Measurements from ENCODE around the gene CLMN.

The CLMN gene

DNA sequence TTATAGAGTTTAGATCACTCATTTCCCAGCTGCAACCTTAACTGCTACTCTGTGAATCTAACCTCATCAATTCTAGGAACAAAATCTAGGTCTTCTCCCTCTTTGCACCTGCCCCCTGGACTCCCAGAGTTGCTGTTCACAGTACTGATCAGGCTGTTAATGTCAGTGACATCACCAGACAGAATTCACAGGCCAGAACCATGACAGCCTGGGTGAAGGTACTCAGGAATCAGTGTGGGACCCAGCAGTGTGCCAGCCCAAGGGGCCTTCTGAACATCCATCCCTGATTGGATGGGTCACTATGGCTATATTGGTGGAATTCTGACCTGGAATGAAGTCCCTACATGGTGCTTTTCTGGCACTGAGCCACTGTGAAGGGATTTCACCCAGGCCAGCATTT is 72.8 kb downstream of the CLMN start:
- DNase-seq (ENCODE audit: insufficient read length, low spot score) (no peak), FAIRE-seq (no peak)

DNA sequence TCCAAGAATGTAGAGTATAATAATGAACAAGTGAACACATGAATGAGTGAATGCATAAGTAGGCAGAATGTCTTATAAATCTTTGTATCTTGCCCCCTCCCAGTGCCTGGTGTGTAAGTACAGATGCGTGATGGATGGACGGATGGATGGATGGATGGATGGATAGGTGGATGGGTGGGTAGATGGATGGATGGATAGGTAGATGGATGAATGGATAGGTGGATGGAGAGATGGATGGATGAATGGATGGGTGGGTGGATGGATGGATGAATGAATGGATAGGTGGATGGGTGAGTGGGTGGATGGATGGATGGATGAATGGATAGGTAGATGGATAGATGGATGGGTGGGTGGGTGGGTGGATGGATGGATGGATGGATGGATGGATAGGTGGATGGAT is 74.4 kb downstream of the CLMN start:
- DNase-seq (ENCODE audit: insufficient read length, low spot score) (no peak), FAIRE-seq (peak; percentile 26)

DNA sequence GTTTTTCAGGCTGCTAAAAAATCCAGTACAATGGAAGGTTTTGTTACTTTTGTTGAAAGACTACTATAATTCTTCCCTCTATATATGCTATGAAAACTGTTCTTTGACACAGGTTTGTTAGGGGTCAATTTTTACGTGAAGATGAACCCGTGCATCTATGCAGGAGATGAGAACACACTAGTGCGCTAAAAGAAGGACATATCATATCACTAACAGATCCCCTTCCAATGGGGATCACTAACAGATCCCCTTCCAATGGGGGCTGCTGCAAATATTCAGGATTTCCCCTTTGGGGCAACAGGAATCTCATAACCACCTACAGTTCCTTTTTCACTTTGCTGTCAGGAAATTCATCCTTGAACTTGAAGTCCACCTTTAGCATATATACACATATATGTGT is 75.1 kb downstream of the CLMN start:
- no peak for DNase-seq (ENCODE audit: insufficient read length, low spot score)
- FAIRE-seq = no peak

DNA sequence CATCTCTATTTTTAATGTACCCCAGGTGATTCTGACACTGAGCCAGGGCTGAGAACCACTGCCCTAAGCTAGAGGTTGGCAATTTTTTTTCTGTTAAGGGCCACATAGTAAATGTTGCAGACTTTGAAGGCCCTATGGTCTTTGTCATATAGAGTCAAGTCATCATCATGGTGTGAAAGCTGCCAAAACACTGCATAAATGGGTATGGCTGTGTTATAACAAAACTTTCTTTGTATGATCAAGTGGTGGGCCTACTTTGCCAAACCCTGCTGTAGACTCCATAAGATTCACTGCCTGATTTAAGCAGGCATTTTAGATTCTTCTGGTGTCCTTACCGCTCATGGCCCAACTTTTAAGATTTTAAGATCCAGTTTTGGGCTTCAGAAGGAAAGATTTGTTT is 76.8 kb downstream of the CLMN start:
- FAIRE-seq (no peak), DNase-seq (ENCODE audit: insufficient read length, low spot score) (no peak)

DNA sequence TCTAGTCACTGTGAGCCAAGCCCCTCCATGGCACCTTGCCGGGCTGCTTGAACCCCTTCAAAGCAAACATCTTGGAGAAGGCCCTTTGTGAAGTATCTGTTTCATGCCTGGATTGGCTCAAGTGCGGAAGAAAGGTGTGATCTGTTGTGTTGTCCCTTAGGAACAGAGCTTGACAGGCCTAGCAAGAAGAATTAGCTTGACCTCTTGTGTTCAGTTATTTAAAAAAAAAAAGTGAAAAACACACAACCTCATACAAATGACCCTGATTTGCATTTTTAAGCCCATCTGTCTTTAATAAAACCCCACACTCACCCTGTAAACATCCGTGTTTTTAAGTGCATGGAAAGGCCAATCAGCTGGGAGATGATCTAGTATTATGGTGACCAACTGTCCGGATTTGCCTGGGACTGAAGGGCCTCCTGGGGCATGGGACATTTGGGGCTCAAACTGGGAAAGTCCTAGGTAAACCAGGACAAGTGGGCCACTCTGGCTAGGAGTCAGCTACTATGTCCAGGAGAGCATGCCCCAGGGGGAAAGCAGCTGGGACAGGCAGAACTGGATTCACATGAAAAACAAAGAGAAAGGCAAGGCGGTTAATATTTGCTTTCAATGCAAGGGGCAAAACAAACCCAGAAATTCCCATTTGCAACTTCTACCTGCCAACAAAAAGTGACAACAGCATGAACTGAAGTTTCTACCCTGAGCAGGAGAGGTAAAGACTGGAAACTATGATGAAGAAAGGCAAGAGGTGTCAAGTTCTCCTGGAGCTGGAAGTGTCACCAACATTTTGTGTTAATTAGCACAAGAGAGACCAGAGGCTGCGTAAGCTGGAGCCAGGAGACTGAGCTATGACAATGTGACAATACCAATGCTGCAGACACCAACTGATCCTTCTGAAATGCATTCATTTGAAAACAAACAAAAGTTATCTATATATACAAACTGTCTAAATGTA is 78.6 kb downstream of the CLMN start:
- DNase-seq (ENCODE audit: insufficient read length, low spot score) = no peak
- no peak for FAIRE-seq

DNA sequence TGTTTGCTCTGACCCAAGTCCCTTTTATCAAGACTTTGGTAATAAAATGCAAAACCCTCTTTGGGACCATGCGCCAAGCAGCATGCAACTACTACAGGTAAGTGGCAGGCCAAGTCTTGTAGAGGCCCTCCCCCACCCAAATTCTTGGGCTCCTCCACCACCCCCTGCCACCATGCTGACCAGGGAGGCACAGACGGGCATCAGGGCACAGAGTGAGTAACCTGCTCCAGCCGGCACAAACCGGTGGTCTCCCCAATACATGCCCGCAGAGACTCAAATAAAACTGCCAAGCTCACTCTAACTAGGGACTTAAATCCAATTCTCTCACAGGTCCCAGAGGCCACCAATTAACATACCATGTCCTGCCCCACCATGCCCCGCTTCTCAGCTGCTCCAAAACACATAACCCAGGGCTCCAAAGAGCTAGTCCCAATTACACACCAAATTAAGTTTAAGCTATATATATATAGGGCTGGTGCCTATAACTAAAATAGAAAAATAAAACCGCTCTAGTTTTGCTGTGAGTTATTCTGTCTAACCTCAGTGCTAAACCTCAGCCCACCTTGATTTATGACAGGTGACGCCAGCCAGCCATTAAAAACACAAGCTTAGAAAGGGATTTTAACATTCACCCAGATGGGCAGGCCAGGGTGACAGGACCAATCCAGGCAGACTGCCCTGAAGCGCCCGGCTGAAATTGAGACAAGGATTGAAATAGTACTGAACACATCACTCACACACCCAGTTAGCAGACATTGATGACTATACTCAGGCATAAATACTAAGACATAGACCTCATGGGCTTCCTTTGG is 81.0 kb downstream of the CLMN start:
- FAIRE-seq (no peak), DNase-seq (ENCODE audit: insufficient read length, low spot score) (no peak)

DNA sequence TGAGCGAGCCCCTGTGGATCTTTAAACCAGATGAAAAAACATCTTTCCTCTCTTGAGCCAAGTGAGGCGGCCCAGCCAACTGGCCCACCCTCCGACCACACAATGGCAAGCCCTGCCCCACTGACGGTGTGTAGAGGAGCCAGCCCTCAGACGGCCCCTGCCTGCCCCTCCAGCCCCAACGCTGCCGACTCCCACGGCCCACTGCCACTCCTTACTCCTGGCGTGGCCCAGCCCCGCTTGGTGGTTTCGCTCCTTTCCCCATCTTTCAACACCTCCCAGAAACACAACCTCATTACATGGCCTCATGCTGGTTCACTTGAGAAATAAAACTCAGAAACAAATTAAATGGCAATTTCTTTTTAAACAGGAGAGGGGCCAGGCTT is 81.8 kb downstream of the CLMN start:
- FAIRE-seq (no peak), DNase-seq (ENCODE audit: insufficient read length, low spot score) (no peak)

DNA sequence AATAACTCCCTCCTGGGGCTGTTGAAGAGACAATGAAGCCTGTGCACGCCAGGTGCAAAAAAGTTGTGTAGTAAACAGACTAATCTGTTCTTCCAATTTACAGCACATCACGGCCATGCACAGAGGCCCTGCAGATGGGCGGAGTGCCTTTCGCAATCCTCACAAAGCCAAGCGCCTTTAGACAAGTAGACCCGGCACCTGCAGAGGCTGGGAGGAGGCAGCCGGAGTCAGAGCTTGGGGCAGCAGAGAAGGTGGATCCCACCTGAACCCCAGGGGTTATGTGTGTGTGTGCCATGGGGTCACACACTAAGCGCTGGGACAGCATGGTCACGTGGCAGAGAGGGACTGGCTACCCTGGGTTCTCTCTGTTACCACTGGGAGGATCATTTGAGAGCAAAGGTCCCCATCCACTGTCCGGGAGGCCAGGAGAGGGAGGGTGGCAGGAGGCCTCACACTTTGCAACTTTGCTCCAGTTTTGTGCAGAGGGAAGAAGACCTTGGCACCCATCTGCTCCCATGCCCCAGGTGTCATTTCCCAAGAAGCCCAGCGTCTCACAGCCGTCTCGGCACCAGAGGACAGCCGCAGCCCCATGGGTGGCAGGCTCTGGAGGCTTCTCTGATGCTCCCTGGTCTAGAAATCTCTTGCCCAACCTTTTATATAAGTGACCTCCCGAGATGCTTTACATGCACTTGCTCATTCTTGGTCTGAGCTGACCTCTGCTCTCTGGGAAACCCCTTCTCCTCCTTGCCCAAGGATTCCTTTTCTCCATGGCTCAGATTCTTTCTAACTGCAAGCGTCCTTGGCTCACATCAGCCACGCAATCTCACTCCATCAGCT is 82.4 kb downstream of the CLMN start:
- DNase-seq (ENCODE audit: insufficient read length, low spot score) = no peak
- no peak for FAIRE-seq

DNA sequence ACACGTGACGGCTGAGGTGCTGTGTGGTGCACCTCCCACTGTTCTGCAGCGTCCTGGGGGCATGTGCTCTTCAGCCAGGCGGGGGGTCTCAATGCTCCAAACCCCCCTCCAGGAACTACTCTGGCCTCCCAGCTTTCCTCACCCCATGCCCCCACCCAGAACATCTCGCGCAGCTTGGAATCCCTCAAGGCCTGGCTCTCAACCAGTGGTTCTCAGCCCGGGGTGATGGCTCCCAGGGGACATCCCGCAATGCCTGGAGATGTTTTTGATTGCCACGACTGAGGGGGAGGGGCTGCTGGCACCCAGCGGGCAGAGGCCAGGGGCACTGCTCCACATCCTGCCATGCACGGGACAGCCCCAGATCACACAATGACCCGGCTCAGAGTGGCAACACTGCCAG is 83.5 kb downstream of the CLMN start:
- DNase-seq (ENCODE audit: insufficient read length, low spot score) (no peak), FAIRE-seq (no peak)

DNA sequence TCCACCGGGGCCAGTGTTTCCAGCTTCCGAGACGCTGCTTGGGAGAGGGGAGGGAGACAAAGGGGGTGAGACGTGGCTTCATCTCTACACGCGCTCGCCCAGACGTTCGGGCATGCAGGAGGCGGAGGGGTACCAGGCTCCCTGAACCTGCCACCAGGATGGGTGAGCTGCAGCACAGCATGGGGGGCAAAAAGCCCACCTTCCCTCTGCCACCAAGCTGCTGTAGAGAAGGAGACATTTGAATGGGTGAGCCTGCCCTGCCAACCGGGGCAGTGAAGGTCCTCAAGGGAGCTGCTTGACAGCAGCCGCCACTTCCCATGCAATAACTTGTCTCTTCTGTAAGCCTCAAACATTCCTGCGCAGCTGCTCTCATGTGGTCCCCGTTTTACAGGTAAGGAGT is 83.9 kb downstream of the CLMN start:
- FAIRE-seq (no peak), DNase-seq (ENCODE audit: insufficient read length, low spot score) (no peak)

DNA sequence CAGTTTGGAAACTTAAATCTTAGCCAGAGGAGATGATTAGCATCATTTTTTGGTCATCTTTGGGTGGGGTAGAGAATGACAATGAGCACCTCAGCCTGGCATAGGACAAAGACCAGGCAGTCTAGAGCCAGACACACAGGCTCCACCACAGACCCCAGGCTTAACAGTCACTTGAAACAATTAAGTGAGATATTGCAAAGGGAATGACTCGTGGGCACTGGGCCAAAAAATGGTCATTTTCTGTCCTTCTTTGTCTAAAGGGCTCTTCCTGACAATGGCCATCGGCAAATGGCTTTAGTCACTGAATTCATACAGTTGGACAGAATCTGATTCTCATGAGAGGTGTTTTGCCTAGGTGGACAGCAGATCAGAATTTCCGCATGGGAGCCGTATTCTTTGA is 84.4 kb downstream of the CLMN start:
- FAIRE-seq (no peak), DNase-seq (ENCODE audit: insufficient read length, low spot score) (no peak)

DNA sequence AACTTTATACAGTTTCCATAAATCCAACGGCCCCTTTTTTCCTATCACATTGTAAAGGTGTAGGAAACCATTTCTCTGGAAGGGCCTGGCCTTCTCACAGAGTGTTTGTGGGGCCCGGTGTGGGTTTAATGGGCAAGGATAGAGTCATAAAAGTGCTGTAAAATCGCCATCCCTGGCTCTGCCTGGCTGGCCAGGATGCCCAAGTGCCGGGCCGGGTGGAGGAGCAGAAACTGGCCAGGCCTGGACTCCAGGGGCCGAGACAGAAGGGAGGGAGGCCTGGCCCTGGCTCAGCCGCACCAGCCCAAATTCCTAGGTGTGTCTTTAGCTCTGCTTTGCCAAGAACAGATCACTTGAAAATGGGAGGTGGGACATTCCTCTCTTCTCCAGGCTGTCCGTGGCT is 85.3 kb downstream of the CLMN start:
- no peak for DNase-seq (ENCODE audit: insufficient read length, low spot score)
- FAIRE-seq = no peak

DNA sequence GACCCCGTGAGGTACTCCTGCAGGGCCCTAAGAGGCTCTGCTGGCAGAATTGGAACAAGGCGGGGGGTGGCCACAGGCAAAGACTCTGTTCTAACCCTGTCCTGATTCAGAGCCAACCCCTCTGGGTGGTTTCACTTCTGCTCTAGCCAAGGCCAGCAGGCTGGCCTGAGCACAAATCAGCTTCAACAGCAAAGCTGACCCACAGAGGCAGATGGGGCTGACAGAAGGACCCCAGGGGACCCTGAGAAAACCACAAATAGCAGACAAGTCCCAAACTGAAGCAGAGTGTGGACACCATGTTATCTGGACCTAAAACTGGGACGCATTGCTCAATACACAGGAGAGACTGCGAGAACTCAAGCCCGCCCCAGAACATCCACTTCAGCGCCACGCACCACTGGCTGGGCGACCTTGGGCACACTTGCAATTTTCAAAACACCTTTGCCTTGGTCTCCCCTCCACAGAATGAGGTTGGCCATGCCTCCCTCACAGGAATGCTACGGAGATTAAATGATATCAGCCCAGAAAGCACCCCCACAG is 85.9 kb downstream of the CLMN start:
- no peak for FAIRE-seq
- no peak for DNase-seq (ENCODE audit: insufficient read length, low spot score)

DNA sequence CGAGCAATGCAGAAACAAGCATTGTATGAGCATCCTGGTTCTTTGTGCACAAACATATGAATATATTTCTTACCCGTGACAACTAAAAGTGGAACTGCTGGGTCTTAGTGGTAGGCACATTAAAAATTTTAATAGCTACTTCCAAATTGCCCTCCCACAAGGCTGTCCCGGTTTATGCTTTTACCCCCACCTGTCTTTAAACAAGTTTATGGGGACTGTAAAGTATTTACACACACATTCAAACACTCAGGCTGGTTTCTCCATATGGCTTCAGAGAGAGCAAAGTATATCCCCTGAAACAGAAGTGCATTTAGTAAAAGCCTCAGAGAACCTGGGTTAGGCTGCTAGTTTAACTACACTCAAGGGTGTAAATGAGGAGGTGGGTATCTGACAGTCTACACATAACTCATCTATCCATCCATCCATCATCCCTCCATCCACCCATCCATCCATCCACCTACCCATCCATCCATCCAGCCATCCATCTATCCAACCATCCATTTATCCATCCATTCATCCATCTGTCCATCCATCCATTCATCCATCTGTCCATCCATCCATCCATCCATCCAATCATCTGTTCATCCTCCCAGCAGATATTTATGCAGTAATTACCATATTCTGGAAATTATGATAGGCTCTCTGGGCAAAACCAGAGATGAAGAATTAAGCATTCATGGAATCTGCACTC is 86.7 kb downstream of the CLMN start:
- FAIRE-seq = peak; percentile 44
- no peak for DNase-seq (ENCODE audit: insufficient read length, low spot score)

DNA sequence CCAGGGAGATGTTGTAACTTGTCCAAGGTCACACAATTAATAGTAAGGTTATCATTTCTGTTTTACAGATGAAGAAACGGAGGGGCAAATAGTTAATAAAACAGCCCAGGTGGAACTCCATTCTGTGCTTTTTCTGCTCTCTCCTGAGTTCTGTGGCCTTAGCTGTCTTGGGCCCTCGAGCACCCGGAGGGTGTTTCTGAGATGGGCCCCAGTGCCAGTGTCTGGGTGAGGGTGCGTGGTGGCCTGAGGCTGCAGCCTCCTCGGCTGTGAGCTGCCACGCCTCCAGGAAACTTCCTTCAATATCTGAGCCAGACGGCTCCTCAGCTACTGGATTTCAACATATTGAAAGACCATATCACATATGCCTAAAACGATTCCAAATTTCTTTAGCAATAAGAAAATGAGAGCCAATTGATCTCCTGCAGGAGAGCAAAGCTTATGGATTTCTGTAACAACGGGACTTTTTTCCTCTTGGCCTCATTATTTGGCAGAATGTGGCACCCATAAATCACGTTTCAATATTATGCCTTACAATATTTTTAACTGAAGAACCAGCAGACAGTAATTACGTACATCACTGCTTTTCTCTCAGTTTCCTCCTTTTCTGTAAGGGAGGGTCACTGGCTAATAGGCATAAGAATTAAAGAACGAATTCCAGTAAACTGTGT is 87.6 kb downstream of the CLMN start:
- FAIRE-seq (no peak), DNase-seq (ENCODE audit: insufficient read length, low spot score) (no peak)

DNA sequence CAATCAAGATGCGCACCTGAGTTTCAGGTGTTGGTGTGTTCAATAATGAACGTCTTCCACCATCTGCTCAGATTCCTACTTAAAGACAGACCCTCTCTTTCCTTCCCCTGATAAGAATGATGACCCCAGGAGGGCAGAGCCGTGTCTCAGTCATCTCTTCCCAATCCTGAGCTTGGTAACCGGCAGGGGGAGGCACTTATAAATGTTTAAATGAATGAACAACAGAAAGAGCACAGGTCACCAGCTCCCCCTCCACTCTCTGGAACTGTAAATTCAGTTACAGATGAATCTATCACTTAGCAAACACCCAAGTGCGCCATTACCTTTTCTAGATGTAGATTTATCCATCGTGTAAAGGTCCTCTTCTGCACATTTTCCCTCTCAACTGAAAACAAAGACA is 90.0 kb downstream of the CLMN start:
- DNase-seq (ENCODE audit: insufficient read length, low spot score) = no peak

DNA sequence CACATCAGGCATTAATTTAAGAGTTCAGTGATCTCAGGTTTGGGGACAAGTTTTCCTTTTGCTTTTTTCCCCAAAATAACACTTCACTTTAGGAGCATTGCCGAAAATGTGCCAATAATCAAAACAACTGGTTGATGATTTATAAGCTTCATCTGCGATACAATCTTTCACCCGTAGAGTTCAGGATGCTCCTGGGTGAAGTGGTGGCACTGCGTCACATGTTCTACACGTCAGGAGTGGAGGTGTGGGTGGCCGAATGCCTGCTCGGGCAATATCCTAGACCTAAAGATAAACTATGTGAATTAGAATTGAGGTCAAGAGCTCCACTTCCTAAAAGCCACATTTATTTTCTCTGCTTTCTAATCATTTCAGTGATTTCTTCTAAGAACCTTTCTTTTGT is 91.5 kb downstream of the CLMN start:
- no peak for DNase-seq (ENCODE audit: insufficient read length, low spot score)
- no peak for FAIRE-seq

More for the DNA sequence above, 90.0 kb downstream of the CLMN start:
- FAIRE-seq = no peak

DNA sequence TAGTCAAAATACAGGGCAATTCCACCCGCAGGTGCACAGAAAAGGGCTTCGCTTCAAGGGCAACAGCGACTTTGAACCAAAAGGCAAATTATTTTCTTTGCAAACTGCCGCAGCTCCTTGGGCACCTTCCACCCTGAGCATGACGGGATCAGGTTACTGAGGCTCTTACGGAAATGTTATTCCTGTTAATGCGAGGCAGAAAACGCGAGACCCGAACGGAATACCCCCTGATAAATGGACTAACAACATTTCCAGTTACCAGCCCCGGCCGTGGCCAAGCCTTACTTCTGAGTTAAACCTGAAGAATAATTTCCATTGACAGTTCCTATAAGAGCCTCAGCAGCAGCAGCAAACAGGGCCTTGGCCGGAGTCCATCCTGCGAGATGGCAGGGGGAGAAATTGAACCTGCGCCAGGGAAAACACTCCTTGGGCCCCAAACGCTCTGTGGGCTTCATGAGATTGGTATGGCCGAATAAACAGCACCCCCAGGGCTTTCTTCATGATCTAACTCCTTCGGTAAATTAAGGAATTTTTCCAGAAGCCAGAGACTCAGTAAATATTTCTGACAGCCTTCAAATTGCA is 92.3 kb downstream of the CLMN start:
- peak; percentile 57 for FAIRE-seq

DNA sequence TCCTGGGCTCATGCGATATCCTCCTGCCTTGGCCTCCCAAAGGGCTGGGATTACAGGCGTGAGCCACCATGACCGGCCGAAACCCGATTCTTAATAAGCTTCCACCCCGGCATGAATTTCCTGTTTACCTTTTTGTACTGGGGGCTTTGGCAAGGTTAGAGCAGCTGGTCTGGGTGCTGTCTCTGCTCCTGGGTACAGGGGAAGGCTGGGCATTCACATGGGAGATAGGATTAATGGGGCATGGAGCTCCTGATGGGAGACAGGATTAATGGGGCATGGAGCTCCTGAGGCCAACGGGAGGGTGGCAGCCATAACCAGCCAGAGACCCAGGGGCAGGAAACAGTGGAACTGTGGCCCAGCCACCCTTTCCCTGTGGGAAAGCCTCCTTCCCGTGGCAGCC is 92.9 kb downstream of the CLMN start:
- FAIRE-seq (no peak), DNase-seq (ENCODE audit: insufficient read length, low spot score) (no peak)

More for the DNA sequence above, 92.3 kb downstream of the CLMN start:
- peak; percentile 62 for DNase-seq (ENCODE audit: insufficient read length, low spot score)

Data from HTR-8/SVneo (cell line).